ENCODE data around the gene LAX1.
"Not testable (repeated sequence)": the region's sequence is repeated elsewhere in the genome, so short reads cannot be mapped to it uniquely, and the experiment has no call there.

LAX1 gene

GRCh38 chr1:203765029-203765837, at the start of gene LAX1:
TSS of gene LAX1 (plus strand) at chr1:203765183. CDS start at chr1:203765566, 383 bp downstream.
- DNase-seq (ENCODE audit: low spot score) = no peak

GRCh38 chr1:203717120-203717519, 47.9 kb upstream of the LAX1 start:
- no peak for DNase-seq (ENCODE audit: low spot score)

GRCh38 chr1:203720242-203720641, 44.7 kb upstream of the LAX1 start:
- DNase-seq (ENCODE audit: low spot score) = no peak

GRCh38 chr1:203722909-203723308, 42.1 kb upstream of the LAX1 start:
- no peak for DNase-seq (ENCODE audit: low spot score)

GRCh38 chr1:203726417-203726867, 38.5 kb upstream of the LAX1 start:
- no peak for DNase-seq (ENCODE audit: low spot score)

GRCh38 chr1:203733009-203733863, 31.7 kb upstream of the LAX1 start:
- DNase-seq (ENCODE audit: low spot score) = no peak

GRCh38 chr1:203742436-203742835, 22.5 kb upstream of the LAX1 start:
- no peak for DNase-seq (ENCODE audit: low spot score)

- no peak for DNase-seq (ENCODE audit: low spot score)
Observed at GRCh38 chr1:203743091-203743571, 21.9 kb upstream of the LAX1 start.

GRCh38 chr1:203744075-203744972, 20.7 kb upstream of the LAX1 start:
- no peak for DNase-seq (ENCODE audit: low spot score)

GRCh38 chr1:203746281-203746680, 18.7 kb upstream of the LAX1 start:
- no peak for DNase-seq (ENCODE audit: low spot score)

- no peak for DNase-seq (ENCODE audit: low spot score)
Observed at GRCh38 chr1:203751051-203751450, 13.9 kb upstream of the LAX1 start.

- DNase-seq (ENCODE audit: low spot score) = not testable (repeated sequence)
Observed at GRCh38 chr1:203751618-203752361, 13.2 kb upstream of the LAX1 start.

- no peak for DNase-seq (ENCODE audit: low spot score)
Observed at GRCh38 chr1:203754455-203754864, 10.5 kb upstream of the LAX1 start.

- no peak for DNase-seq (ENCODE audit: low spot score)
Observed at GRCh38 chr1:203756036-203756435, 8.9 kb upstream of the LAX1 start.

GRCh38 chr1:203758749-203759148, 6.2 kb upstream of the LAX1 start:
- DNase-seq (ENCODE audit: low spot score) = not testable (repeated sequence)

GRCh38 chr1:203760506-203760905, 4.5 kb upstream of the LAX1 start:
- no peak for DNase-seq (ENCODE audit: low spot score)

- DNase-seq (ENCODE audit: low spot score) = not testable (repeated sequence)
Observed at GRCh38 chr1:203761958-203762357, 3.0 kb upstream of the LAX1 start.

- DNase-seq (ENCODE audit: low spot score) = no peak
Observed at GRCh38 chr1:203763505-203763904, 1.5 kb upstream of the LAX1 start.

GRCh38 chr1:203764105-203765028, 616 bp upstream of the LAX1 start:
- no peak for DNase-seq (ENCODE audit: low spot score)

- DNase-seq (ENCODE audit: low spot score) = no peak
Observed at GRCh38 chr1:203768256-203768655, 3.3 kb downstream of the LAX1 start.
